GM12878 (cell line): ENCODE measurements around the gene GTF3C1. TPM values are rescaled to one million over a fixed set of nuclear protein-coding genes. Genes with fewer than 3 reads are reported as not detected.
A peak's percentile ranks its signal among the peaks of the same experiment; 100 is the strongest.

Experiments used
- BCL3 ChIP-seq: IDR thresholded peaks from 2 replicates; pipeline ENCODE4 v1.6.1; 2011; ENCODE audit warnings: borderline replicate concordance, low read depth, mild to moderate bottlenecking, moderate library complexity, low read length; ENCODE audit not compliant: insufficient read depth, poor library complexity, severe bottlenecking
- CHD4 ChIP-seq: fragments of 200-600 bp; sonication (generic); IDR thresholded peaks from 2 replicates; pipeline ENCODE4 v1.6.1; 2016; ENCODE audit warnings: mild to moderate bottlenecking
- EED ChIP-seq: sonication (generic); IDR thresholded peaks from 2 replicates; pipeline ENCODE4 v1.6.1; 2016; ENCODE audit warnings: antibody characterized with exemption, low read depth
- EGR1 ChIP-seq, 2 experiments: IDR thresholded peaks; 1 replicate in 1 of 2; 2 replicates in 1 of 2; pipeline ENCODE4 v1.6.1; 2011 to 2012; ENCODE audit warnings: low read depth in 2 of 2, low read length in 2 of 2, borderline replicate concordance in 1 of 2, mild to moderate bottlenecking in 1 of 2, moderate library complexity in 1 of 2
- ELK1 ChIP-seq: IDR thresholded peaks from 2 replicates; pipeline ENCODE4 v1.6.1; 2012; ENCODE audit warnings: low read depth, low read length, improper control_type of control experiment
- HCFC1 ChIP-seq: fragments of 150-350 bp; IDR thresholded peaks from 2 replicates; pipeline ENCODE4 v1.6.1; 2014; ENCODE audit warnings: low read length
- IKZF1 ChIP-seq: fragments of 450-650 bp; conservative IDR thresholded peaks from 2 replicates; pipeline ENCODE4 v1.6.1; 2017; ENCODE audit warnings: antibody characterized with exemption, mild to moderate bottlenecking
- IKZF2 ChIP-seq, 2 experiments: fragments of 450-650 bp; IDR thresholded peaks; 2 replicates each; pipeline ENCODE4 v1.6.1; 2017; ENCODE audit warnings: mild to moderate bottlenecking in 2 of 2, moderate library complexity in 2 of 2
- IRF5 ChIP-seq: fragments of 450-650 bp; IDR thresholded peaks from 2 replicates; pipeline ENCODE4 v1.6.1; 2017; ENCODE audit warnings: borderline replicate concordance
- NR2F1 ChIP-seq: fragments of 450-650 bp; conservative IDR thresholded peaks from 2 replicates; pipeline ENCODE4 v1.6.1; 2017; ENCODE audit warnings: mild to moderate bottlenecking
- RBBP5 ChIP-seq: fragments of 200-600 bp; sonication (generic); conservative IDR thresholded peaks from 2 replicates; pipeline ENCODE4 v1.6.1; 2016
- REST ChIP-seq: IDR thresholded peaks from 2 replicates; pipeline ENCODE4 v1.6.1; 2012; ENCODE audit warnings: mild to moderate bottlenecking, low read depth, low read length
- RUNX3 ChIP-seq: IDR thresholded peaks from 2 replicates; pipeline ENCODE4 v1.6.1; 2012; ENCODE audit warnings: low read length, inconsistent platforms
- SMAD5 ChIP-seq: IDR thresholded peaks from 2 replicates; pipeline ENCODE4 v1.6.1; 2016; ENCODE audit warnings: antibody characterized with exemption, low read depth
- ZNF207 ChIP-seq: fragments of 450-650 bp; IDR thresholded peaks from 2 replicates; pipeline ENCODE4 v1.6.1; 2014; ENCODE audit warnings: antibody characterized with exemption, mild to moderate bottlenecking, borderline replicate concordance
- ZNF622 ChIP-seq: fragments of 450-650 bp; IDR thresholded peaks from 2 replicates; pipeline ENCODE4 v1.6.1; 2017; ENCODE audit warnings: mild to moderate bottlenecking, inconsistent platforms
- polyA plus RNA-seq, 11 experiments: library from polyadenylated mRNA; depleted of rRNA in 4 of 11; unstranded in 6 of 11; stranded (reverse) in 5 of 11; fragments of >200 nt; fragmentation: Nextera tagmentation in 4 of 11; fragmentation: Illumina TruSeq in 1 of 11; extraction: Ambion mirVana in 4 of 11; extraction: Trizol in 1 of 11; gene quantifications; 1 replicate in 1 of 11; 2 replicates in 10 of 11; pipeline versions ENCODE4 v1.2.1 to v1.2.3, GENCODE V29; 2011 to 2016; ENCODE audit warnings: inconsistent platforms in 2 of 11, missing spikeins in 2 of 11, low read depth in 1 of 11
- total RNA-seq, 4 experiments: library from RNA; depleted of rRNA in 3 of 4; stranded (reverse); fragments of >200 nt in 3 of 4; fragmentation: Illumina TruSeq in 1 of 4; extraction: Trizol in 1 of 4; gene quantifications; 2 replicates each; pipeline versions ENCODE4 v1.2.1 to v1.2.3, GENCODE V29; 2013 to 2021

The GTF3C1 gene
- total and polyA plus RNA-seq, 10 of the 15 experiments (the other 5 are each of a cell fraction or from before 2014, with no cell fraction given): 0.98 to 60.9 (median 34.3) TPM

- TF ChIP-seq IRF5 (no peak), BCL3 (peak; percentile 44), NR2F1 (no peak), IKZF1 (no peak), RBBP5 (no peak), IKZF2 (IDR thresholded peaks at IDR 0.05) (no peak), HCFC1 (no peak), SMAD5 (no peak), CHD4 (no peak), REST (no peak), ELK1 (no peak), RUNX3 (no peak), EED (peak; percentile 28; the same call in 1 of the 2 replicates), ZNF207 (no peak), EGR1 (IDR thresholded peaks at IDR 0.05; ENCODE audit: borderline replicate concordance in 1 of 2, low read depth in 2 of 2, low read length in 2 of 2) (peak in 1 of 2 experiments; percentile 55; a peak in 1 of 3 replicates), ZNF622 (no peak)
- TF ChIP-seq, all 136 proteins: peak for 8
These were observed 119.7 kb downstream of the GTF3C1 start (continued) for GRCh38 chr16:27429981-27430441.
